Hepatocyte (in vitro differentiated cells): ENCODE results near the gene PDE4D.

Experiments
- CTCF ChIP-seq: fragments of 200-600 bp; sonication (generic); IDR thresholded peaks from 2 replicates; pipeline ENCODE4 v1.5.1; 2016; ENCODE audit warnings: antibody characterized with exemption, mild to moderate bottlenecking; ENCODE audit not compliant: poor library complexity
- EZH2 ChIP-seq: fragments of 200-600 bp; sonication (generic); IDR thresholded peaks from 2 replicates; pipeline ENCODE4 v1.6.1; 2016; ENCODE audit warnings: antibody characterized with exemption, mild to moderate bottlenecking, borderline replicate concordance

DNA sequence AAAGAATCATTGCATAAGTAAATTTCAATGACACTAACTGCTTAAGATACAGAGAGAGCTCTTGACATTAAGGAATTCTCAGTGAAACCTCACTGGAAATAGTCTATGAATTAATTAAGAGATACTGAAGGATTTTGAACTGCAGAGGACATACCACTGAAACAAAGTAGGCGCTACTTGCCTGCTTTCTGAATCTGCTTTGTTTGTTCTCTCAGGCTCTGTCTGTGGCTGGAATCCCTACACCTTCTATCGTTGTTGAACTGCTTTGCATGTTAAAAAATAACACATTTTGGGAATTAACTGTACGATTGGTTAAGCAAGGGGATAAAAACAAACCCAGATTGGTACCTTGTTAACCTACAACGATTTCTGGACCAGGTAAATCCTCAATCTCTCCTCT is 435.2 kb downstream of the PDE4D start:
- TF ChIP-seq CTCF (no peak), EZH2 (no peak)
